Loucy (cell line): ENCODE measurements around the gene SLC43A1.

Experiments used
- CTCF ChIP-seq: fragments of 200-600 bp; sonication (generic); conservative IDR thresholded peaks from 2 replicates; pipeline ENCODE4 v1.5.1; 2014; ENCODE audit warnings: mild to moderate bottlenecking, antibody characterized with exemption, low read length
- EZH2phosphoT487 ChIP-seq: fragments of 200-600 bp; IDR thresholded peaks from 2 replicates; pipeline ENCODE4 v1.6.1; 2018; ENCODE audit warnings: antibody characterized with exemption, mild to moderate bottlenecking, moderate library complexity, borderline replicate concordance

DNA sequence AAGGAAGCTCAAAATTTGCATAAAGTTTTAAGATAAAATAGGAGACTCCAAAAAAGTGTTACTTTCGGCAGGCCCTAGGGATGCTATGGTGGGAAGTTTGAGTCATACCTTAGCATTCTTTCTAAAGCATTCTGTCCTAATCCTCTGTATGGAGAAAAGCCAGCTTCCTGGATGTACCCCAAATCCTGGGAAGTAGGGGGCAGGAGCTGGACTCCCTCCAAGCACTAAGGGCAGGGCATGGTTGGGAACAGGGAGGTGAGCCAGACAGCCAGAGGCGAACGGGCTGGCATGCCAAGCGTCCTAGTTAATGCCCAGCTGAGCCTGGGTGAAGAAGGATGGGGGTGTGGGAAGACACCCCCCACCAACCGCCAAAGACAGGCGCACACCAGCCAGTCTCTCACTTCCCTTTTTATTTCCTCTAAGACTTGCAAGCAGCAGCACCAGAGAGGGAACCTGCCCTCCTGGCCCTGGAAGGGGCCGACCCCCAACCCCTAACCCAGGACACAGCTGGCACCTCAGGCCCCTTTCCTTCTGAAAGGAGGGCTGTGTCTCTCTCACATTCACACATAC, 31.3 kb downstream of the SLC43A1 start:
- TF ChIP-seq CTCF: no peak
- TF ChIP-seq EZH2phosphoT487: no peak
